HEK293T (cell line): ENCODE measurements around the gene SLC5A9.

Experiments used
- HDGF ChIP-seq: fragments of 450-650 bp; IDR thresholded peaks from 2 replicates; pipeline ENCODE4 v1.6.1; 2017; ENCODE audit warnings: antibody characterized with exemption, borderline replicate concordance
- SP1 ChIP-seq: fragments of 450-650 bp; IDR thresholded peaks from 2 replicates; pipeline ENCODE4 v1.6.1; 2017
- TARDBP ChIP-seq: fragments of 450-650 bp; IDR thresholded peaks from 2 replicates; pipeline ENCODE4 v1.6.1; 2016

- TF ChIP-seq HDGF (no peak), SP1 (no peak), TARDBP (no peak)
Observed at GRCh38 chr1:48194801-48195200, 27.7 kb upstream of the SLC5A9 start.
